Mammary epithelial cell (primary cell): ENCODE data around the gene AATF.

ENCODE experiments used
- CTCF ChIP-seq, 2 donors: IDR thresholded peaks in 1 of 2; conservative IDR thresholded peaks in 1 of 2; 2 replicates each; pipeline ENCODE4 v1.5.1; 2011 to 2012; ENCODE audit warnings: inconsistent platforms in 2 of 2, low read length in 2 of 2, mild to moderate bottlenecking in 2 of 2, control low read depth in 1 of 2, low read depth in 1 of 2; ENCODE audit not compliant: insufficient read depth in 1 of 2; ENCODE audit errors: extremely low read depth in 1 of 2
- EZH2 ChIP-seq: IDR thresholded peaks from 2 replicates; pipeline ENCODE4 v1.6.1; 2012; ENCODE audit warnings: low read length, inconsistent platforms, borderline replicate concordance

GRCh38 chr17:37098152-37098551 lies 149.4 kb downstream of the AATF start:
- no peak for TF ChIP-seq CTCF (conservative IDR thresholded peaks at IDR 0.05 in 1 of 2, IDR thresholded peaks at IDR 0.05 in 1 of 2; ENCODE audit: extremely low read depth in 1 of 2, insufficient read depth in 1 of 2, low read depth in 1 of 2, low read length in 2 of 2)
- TF ChIP-seq EZH2 = no peak
